Measurements from ENCODE around the gene SGMS1.
"Not testable (repeated sequence)": the region's sequence is repeated elsewhere in the genome, so short reads cannot be mapped to it uniquely, and the experiment has no call there.

SGMS1 gene

DNA sequence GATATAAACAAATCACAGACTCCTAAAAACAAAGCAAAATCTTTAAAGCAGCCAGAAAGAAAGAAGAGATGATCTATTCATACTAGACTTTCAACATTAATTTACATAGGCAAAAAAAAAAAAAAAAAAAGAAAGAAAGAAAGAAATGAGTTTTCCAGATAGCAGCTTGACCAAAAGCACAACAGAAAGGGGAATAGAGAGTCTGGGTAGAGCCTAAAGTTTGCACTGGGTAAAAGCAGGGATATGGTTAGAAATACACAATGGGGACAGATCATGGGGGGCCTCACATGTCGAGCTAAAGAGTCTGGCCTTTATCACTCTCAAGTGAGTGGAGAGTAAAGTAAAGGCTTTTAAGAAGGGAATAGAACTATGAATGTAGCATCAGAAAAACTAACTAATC lies 169.8 kb downstream of the SGMS1 start:
- TF ChIP-seq TAF1 (IDR thresholded peaks at IDR 0.05; ENCODE audit: borderline replicate concordance, low read depth, low read length) (no peak), POLR2A (IDR thresholded peaks at IDR 0.05; ENCODE audit: low read depth, low read length) (no peak), POLR2AphosphoS5 (IDR thresholded peaks at IDR 0.05; ENCODE audit: low read depth, low read length) (no peak)
- DNase-seq (ENCODE audit: insufficient read length) (no peak), FAIRE-seq (peak; percentile 44)

GRCh38 chr10:50452603-50453002 lies 171.2 kb downstream of the SGMS1 start:
- FAIRE-seq = peak; percentile 78
- no peak for DNase-seq (ENCODE audit: insufficient read length)
- TF ChIP-seq POLR2AphosphoS5 (IDR thresholded peaks at IDR 0.05; ENCODE audit: low read depth, low read length) (no peak), TAF1 (IDR thresholded peaks at IDR 0.05; ENCODE audit: borderline replicate concordance, low read depth, low read length) (no peak), POLR2A (IDR thresholded peaks at IDR 0.05; ENCODE audit: low read depth, low read length) (no peak)

DNA sequence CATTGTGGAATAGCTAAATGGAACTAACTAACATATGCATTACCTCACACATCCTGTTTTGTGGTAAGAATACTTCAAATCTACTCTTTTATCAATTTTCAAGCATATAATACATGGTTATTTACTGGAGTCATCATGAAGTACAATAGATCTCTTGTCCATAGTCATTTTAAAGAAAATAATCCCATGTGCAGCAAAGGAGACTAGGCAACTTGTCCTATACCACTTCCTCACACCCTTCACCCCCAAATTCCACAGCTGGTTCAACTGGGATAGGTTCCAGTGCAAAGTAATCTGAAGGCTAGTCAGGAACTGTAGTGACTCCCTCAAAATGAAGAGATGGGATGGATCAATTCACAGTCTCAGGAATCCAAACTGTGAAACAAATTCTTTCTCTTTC lies 176.1 kb downstream of the SGMS1 start:
- FAIRE-seq (no peak), DNase-seq (ENCODE audit: insufficient read length) (no peak)
- TF ChIP-seq TAF1 (IDR thresholded peaks at IDR 0.05; ENCODE audit: borderline replicate concordance, low read depth, low read length) (no peak), POLR2AphosphoS5 (IDR thresholded peaks at IDR 0.05; ENCODE audit: low read depth, low read length) (no peak), POLR2A (IDR thresholded peaks at IDR 0.05; ENCODE audit: low read depth, low read length) (no peak)

DNA sequence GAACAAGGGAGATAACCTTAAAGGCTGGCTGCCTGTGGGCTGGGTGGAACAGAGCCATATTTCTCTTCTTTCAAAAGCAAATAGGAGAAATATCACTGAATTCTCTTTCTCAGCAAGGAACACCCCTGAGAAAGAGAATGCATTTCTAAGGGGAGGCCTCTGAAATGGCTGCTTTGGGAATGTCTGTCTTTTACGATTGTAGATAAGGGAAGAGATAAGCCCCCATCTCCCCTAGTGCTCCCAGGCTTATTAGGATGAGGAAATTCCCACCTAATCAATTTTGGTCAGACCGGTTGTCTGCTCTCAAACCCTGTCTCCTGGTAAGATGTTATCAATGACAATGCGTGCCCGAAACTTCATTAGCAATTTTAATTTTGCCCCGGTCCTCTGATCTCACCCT lies 178.0 kb downstream of the SGMS1 start:
- not testable (repeated sequence) for DNase-seq (ENCODE audit: insufficient read length); FAIRE-seq

DNA sequence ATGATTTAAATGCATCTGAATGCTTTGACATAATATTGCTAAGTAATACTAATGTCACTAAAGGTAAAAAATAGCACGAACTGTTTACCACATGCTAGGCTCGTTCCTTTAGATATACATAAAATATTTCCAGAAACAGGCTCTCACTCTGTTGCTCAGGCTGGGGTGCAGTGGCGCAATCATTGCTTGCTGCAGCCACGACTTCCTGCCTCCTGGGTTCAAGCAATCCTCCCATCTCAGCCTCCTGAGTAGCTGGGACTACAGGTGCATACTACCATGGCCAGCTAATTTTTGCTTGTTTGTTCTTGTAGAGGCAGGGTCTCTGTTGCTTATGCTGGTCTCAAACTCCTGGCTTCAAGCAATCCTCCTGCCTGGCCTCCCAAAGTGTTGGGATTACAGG lies 183.3 kb downstream of the SGMS1 start:
- FAIRE-seq (no peak), DNase-seq (ENCODE audit: insufficient read length) (no peak)
- TF ChIP-seq POLR2AphosphoS5 (IDR thresholded peaks at IDR 0.05; ENCODE audit: low read depth, low read length) = no peak
- no peak for TF ChIP-seq POLR2A (IDR thresholded peaks at IDR 0.05; ENCODE audit: low read depth, low read length)
- TF ChIP-seq TAF1 (IDR thresholded peaks at IDR 0.05; ENCODE audit: borderline replicate concordance, low read depth, low read length) = no peak

DNA sequence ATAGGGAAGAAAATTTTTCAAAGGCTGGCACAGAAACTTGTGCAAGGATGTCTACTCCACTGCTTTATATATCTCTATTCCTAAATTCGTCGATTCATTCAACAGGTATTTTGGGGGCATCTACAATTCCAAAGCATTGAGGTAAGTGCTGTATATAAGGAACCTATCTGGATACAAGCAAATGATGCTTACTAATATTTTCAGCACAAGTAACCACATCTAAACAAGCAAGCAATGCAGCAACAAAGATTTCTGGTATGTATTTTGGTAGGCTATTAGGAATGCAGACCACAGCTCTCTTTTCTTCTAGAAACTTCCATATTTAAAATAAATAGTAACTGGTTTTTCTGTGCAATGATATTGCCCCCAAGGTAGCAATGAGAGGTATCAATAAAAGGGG lies 183.9 kb downstream of the SGMS1 start:
- no peak for TF ChIP-seq TAF1 (IDR thresholded peaks at IDR 0.05; ENCODE audit: borderline replicate concordance, low read depth, low read length)
- TF ChIP-seq POLR2A (IDR thresholded peaks at IDR 0.05; ENCODE audit: low read depth, low read length) = no peak
- TF ChIP-seq POLR2AphosphoS5 (IDR thresholded peaks at IDR 0.05; ENCODE audit: low read depth, low read length) = no peak
- DNase-seq (ENCODE audit: insufficient read length) (no peak), FAIRE-seq (no peak)

DNA sequence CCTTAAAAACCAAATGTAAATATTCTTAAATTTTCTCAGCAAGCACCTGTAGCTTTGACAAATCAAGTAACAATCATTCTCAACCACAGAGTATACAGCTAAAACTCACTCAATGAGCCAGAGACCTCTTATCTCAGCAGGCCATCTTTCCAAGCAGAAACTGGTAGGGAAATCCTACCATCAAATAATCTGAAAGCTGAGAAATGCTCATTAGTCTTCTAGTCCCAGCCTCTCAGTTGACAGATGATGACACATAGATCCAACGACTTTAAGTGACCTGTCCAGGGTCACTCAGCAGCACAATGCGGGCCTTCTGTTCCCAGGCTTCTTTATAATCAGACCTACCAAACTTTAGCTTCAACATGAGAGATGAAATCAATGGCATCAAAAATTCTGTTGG lies 184.6 kb downstream of the SGMS1 start:
- FAIRE-seq (no peak), DNase-seq (ENCODE audit: insufficient read length) (no peak)
- TF ChIP-seq TAF1 (IDR thresholded peaks at IDR 0.05; ENCODE audit: borderline replicate concordance, low read depth, low read length) = no peak
- no peak for TF ChIP-seq POLR2AphosphoS5 (IDR thresholded peaks at IDR 0.05; ENCODE audit: low read depth, low read length)
- no peak for TF ChIP-seq POLR2A (IDR thresholded peaks at IDR 0.05; ENCODE audit: low read depth, low read length)

- DNase-seq (ENCODE audit: insufficient read length) = no peak
These were observed 185.5 kb downstream of the SGMS1 start for GRCh38 chr10:50438049-50438936.

DNA sequence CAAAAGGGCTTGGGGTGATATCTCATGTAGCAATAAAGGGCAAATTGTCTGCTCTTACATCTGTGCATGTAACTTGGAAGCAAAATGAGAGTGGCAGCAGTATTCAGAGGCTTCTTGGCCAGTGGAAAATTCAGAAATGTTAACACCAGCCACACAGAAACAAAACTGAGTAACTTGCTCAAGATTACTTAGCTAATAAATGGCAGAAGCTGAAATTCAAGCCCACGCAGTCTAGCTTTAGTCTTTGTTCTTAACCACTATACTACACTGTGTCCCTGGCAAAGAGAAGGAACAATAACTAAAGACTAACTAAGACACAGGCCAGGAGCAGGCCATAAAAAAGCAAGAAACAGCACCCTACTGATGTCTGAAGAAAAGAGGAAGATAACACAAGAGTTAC lies 186.5 kb downstream of the SGMS1 start:
- TF ChIP-seq POLR2A (IDR thresholded peaks at IDR 0.05; ENCODE audit: low read depth, low read length) (no peak), TAF1 (IDR thresholded peaks at IDR 0.05; ENCODE audit: borderline replicate concordance, low read depth, low read length) (no peak), POLR2AphosphoS5 (IDR thresholded peaks at IDR 0.05; ENCODE audit: low read depth, low read length) (no peak)
- FAIRE-seq (peak; percentile 40), DNase-seq (ENCODE audit: insufficient read length) (no peak)

More at GRCh38 chr10:50438049-50438936, 185.5 kb downstream of the SGMS1 start:
- FAIRE-seq = peak; percentile 69
- TF ChIP-seq TAF1 (IDR thresholded peaks at IDR 0.05; ENCODE audit: borderline replicate concordance, low read depth, low read length) (no peak), POLR2AphosphoS5 (IDR thresholded peaks at IDR 0.05; ENCODE audit: low read depth, low read length) (no peak), POLR2A (IDR thresholded peaks at IDR 0.05; ENCODE audit: low read depth, low read length) (no peak)

DNA sequence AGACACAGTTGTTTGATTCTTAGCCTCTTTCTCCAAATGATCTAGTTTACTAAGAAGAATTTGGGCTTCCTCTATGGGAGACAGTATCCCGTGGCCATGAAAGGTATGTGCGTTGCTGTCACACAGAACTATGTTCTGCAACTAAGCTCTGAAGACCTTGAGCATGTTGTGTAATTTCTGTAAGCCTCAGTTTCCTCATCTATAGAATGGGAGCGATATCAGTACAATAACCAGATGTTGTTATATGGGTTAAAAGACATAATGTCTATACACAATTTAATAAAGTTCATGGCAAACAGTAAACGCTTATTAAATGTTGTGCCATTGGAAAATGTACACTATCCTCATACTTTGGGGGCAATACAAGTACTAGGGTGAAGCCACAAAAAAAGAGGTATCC lies 187.0 kb downstream of the SGMS1 start:
- FAIRE-seq = no peak
- TF ChIP-seq POLR2AphosphoS5 (IDR thresholded peaks at IDR 0.05; ENCODE audit: low read depth, low read length) (no peak), TAF1 (IDR thresholded peaks at IDR 0.05; ENCODE audit: borderline replicate concordance, low read depth, low read length) (no peak), POLR2A (IDR thresholded peaks at IDR 0.05; ENCODE audit: low read depth, low read length) (no peak)
- DNase-seq (ENCODE audit: insufficient read length) = no peak

GRCh38 chr10:50432211-50433009 lies 191.3 kb downstream of the SGMS1 start:
- peak; percentile 76 for FAIRE-seq
- TF ChIP-seq POLR2AphosphoS5 (IDR thresholded peaks at IDR 0.05; ENCODE audit: low read depth, low read length) (no peak), TAF1 (IDR thresholded peaks at IDR 0.05; ENCODE audit: borderline replicate concordance, low read depth, low read length) (no peak), POLR2A (IDR thresholded peaks at IDR 0.05; ENCODE audit: low read depth, low read length) (no peak)
- DNase-seq (ENCODE audit: insufficient read length) = no peak

DNA sequence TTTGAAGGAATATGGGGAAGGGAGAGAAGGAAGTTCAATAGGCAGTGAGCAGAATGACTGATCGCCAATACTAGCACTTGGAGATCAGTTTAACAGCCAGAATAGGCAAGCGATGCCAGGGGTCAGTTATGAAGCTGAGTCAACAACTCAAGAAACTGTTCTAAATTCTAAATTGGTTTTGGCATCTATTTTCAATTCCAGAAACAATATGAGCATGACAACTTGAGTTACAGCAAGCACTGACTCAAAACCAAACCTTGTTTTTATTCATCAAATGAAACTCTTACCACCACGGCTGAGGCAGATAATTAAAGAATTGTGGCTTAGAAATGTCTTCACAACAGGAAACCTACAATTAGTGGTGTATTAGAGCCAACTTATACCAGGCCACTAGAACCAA lies 192.0 kb downstream of the SGMS1 start:
- TF ChIP-seq POLR2A (IDR thresholded peaks at IDR 0.05; ENCODE audit: low read depth, low read length) = no peak
- no peak for TF ChIP-seq TAF1 (IDR thresholded peaks at IDR 0.05; ENCODE audit: borderline replicate concordance, low read depth, low read length)
- FAIRE-seq = peak; percentile 89
- peak; percentile 19 for DNase-seq (ENCODE audit: insufficient read length)
